Astrocyte of the spinal cord (primary cell): Measurements from ENCODE around the gene ISG20L2.

ENCODE experiments used
- DNase-seq: peaks from one replicate; pipeline ENCODE4 v3.0.0; 2011; ENCODE audit warnings: low read depth, low spot score
- H3K4me3 ChIP-seq: 2 replicates; pipeline ENCODE4 v1.5.1; 2011; ENCODE audit warnings: low read depth, mild to moderate bottlenecking, low read length, moderate library complexity
- CTCF ChIP-seq: IDR thresholded peaks from 2 replicates; pipeline ENCODE4 v1.5.1; 2012; ENCODE audit warnings: low read depth, mild to moderate bottlenecking, low read length, inconsistent platforms
- in situ Hi-C: cut with HindIII; loops from 2 replicates; pipeline ENCODE4 v1.10.0; 2017; ENCODE audit warnings: low sequenced_read_pairs

Gene ISG20L2

GRCh38 chr1:156751757-156752481 is 23.4 kb upstream of the ISG20L2 start:
- peak overlapping the region; percentile 83 for H3K4me3 ChIP-seq
- peak; percentile 3 for TF ChIP-seq CTCF
- DNase-seq: peak; percentile 98
- in situ Hi-C loops: no loop called here

- peak within 1 kb of the TSS; percentile 83 for H3K4me3 ChIP-seq
- in situ Hi-C loops: no loop called here
- no peak for DNase-seq
- no peak for TF ChIP-seq CTCF
Observed at GRCh38 chr1:156751451-156751756, 22.8 kb upstream of the ISG20L2 start, which contains the start of gene HDGF. HDGF (minus strand) TSS chr1:156751675; CDS start chr1:156751429, 246 bp downstream.

- no peak for TF ChIP-seq CTCF
- in situ Hi-C loops: no loop called here
- DNase-seq: no peak
Observed at GRCh38 chr1:156750711-156751450, 22.3 kb upstream of the ISG20L2 start.

GRCh38 chr1:156750191-156750672 is 21.7 kb upstream of the ISG20L2 start:
- DNase-seq: no peak
- peak overlapping the region; percentile 83 for H3K4me3 ChIP-seq
- in situ Hi-C loops: no loop called here
- TF ChIP-seq CTCF: no peak

More at GRCh38 chr1:156750711-156751450, 22.3 kb upstream of the ISG20L2 start:
- peak overlapping the region; percentile 83 for H3K4me3 ChIP-seq

- in situ Hi-C loops: no loop called here
- no peak for DNase-seq
- no peak for TF ChIP-seq CTCF
- peak overlapping the region; percentile 83 for H3K4me3 ChIP-seq
Observed at GRCh38 chr1:156749419-156750118, 21.0 kb upstream of the ISG20L2 start.

- H3K4me3 ChIP-seq: peak overlapping the region; percentile 83
- no peak for DNase-seq
- in situ Hi-C loops: no loop called here
- TF ChIP-seq CTCF: no peak
Observed at GRCh38 chr1:156748670-156749418, 20.3 kb upstream of the ISG20L2 start.
